Erythroblast (primary cell): ENCODE data around the gene LIN52.

ENCODE experiments used
- DNase-seq, 2 experiments: peaks; one replicate each; lab custom pipeline; 2025; lab: John Stamatoyannopoulos, UW
- GATA1 ChIP-seq: IDR thresholded peaks from 2 replicates; pipeline ENCODE4 v1.6.1; 2011; ENCODE audit warnings: low read depth, mild to moderate bottlenecking, control low read depth, low read length, moderate library complexity
- POLR2A ChIP-seq: IDR thresholded peaks from 2 replicates; pipeline ENCODE4 v1.6.1; 2011; ENCODE audit warnings: mild to moderate bottlenecking, low read length

The LIN52 gene

DNA sequence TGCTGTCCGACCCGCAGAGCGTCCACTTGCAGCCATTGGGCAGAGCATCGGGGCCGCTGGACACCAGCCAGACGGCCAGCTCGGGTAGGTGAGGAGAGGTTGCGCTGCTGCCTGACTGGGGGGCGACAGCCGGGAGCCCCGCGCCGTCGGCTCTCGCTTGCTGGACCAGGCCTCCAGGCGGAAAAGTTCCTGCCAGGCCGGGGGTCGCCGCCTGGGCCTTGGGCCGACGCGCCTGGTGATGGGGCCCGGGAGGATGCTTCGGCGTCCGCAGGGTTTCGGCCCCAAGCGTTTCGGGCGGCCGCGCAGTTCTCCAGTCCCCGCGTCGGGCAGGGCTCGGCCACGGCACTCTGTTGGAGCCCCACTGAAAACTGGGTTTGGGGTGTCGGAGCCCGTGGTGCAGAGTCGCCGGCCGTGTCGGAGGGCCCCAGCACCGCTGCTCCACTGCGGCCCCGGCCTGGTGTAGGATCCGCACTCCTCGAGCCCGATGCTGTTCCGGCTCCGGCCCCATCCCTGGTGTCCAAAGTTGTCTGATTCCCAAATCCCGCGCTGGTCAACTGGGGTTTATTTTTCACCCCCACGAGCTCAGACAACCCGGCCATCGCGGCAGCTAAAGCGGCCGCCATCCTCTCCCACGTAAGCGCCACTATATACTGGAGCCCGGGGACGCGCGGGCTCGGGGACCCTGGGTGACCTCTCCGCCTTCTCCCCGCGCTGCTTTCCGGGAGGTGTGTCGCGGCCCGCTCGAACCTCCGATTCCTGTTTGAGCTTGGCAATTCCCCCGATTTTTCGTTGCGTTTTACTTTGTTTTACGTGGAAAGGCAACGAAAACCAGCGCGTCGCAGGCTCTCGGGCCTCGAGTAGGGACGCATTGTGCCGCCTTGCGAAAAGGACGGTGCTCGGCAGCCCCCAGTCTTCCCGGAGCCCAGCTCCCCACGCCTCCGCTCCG lies 155.4 kb downstream of the LIN52 start:
- no peak for TF ChIP-seq POLR2A
- TF ChIP-seq GATA1: no peak
- DNase-seq: no peak

DNA sequence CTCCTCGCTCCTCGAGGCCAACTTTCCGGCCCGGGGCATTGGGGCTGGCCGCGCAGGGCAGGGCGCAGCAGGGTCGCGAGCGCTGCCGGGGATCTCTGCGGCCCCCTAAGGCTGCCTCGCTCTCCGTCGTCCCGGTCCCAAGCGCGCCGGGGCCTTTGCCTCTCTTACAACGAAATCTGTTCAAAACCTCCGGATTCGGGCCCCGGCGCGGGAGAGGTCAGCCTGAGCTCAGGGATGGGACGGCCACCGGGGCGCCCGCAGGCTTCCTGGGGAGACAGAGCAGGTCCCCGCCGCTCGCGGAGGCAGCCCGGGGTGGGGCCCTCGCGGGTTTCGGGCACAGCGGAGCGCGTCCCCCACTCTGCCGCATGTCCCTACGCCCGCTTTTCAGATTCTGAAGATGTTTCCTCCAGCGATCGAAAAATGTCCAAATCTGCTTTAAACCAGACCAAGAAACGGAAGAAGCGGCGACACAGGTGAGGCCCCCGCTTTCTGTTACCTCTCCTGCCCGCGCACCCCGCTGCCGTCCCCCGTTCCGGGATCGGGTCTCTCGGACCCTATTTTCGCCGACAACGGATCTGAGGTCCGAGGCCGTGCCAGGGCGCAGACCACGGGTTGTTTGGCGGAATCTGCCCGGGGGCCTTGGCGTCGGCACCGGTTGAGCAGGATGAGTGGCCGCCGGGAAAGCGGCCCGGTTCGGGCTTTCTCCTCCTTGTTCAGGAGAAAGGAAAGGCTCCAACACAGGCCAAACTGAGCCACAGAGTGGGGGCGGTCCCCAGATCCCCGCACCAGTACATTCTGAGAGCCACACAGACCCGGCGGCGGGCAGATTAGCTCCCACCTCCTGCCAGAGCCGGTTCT lies 156.3 kb downstream of the LIN52 start:
- TF ChIP-seq GATA1 (no peak), POLR2A (no peak)
- no peak for DNase-seq

DNA sequence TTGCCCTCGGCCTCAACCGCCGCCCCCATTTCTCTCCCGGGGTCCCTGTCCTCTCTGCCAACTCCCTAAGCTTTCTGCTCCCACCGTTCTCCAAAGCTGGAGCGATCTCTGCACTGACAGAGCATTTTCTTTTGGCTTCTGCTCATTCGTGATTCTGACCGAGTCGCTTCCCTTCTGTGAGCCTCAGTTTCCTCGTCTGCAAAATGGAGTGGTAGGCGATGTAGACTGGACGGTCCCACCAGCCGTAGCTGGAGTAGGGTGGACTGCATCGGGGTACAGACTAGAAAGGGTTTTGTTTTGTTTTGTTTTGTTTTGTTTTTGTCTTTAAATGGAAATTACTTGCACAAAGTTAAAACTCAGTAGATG lies 156.9 kb downstream of the LIN52 start:
- TF ChIP-seq GATA1 (no peak), POLR2A (no peak)
- DNase-seq: no peak

DNA sequence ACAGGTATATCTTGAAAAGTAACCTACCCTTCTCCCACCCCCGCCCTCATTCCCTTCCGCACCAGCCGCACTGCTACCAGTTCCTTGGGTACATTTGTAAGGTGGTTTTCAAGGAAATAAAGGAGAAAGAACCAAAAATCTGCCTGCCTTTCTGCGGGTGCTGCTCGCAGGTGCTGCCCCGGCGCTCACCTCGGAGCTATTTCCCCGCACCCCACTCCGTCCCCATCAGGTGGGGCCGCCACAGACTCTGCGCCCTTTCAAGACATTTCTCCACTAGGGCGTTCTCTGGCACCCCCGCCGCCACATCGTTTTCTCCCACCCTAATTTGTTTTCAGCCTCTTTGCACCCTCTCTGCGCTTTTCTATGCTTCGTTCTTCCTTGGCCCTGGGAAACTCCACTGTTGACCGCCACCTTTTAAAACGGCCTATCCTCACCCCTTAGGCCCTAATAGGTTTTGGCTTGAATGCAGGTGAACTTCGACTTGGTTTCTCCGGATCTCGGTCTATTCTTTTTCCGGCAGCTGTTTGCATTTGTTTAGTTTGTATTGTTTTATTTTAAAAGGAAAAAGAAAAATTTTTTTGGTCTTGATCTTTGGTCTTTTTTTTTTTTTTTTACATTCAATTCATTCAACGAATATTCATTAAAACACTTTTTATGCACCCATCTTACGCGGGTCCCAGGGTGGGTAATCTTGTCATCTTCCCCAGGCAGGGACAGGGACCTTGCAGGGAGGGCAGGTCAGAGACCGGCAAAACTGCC lies 157.4 kb downstream of the LIN52 start:
- TF ChIP-seq GATA1 (no peak), POLR2A (no peak)
- DNase-seq: no peak

DNA sequence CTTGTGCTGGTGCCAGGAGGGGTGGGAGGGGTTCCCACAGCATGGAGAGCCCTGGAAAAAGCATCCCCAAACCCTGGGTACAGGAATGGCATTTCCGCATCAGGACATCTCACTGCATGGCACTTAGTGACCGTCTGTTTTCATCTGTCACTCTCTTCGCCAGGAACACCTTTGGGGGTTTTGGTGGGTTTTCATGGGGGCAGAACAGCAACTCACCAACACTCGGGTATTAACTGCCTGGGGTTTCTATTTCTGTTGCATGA lies 158.0 kb downstream of the LIN52 start:
- TF ChIP-seq POLR2A (no peak), GATA1 (no peak)
- no peak for DNase-seq

DNA sequence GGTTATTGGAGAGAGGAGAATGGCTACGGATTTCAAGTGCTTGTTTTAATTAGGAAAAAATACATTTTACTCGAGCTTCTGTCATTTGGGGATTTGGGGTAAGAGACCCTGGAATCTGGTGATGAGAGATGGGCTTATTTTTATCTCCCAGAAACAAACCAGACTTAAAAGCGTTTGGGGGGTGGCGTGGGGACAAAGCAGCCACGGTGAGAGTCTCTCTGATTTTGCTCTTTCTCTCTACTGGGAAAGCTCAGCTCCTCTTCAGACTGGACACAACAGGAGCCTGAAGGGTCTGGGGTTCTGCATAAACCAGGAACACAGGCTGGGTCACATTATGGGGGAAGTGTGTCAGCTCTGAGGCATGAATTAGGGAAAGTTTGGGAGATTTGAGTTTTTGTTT lies 158.3 kb downstream of the LIN52 start:
- TF ChIP-seq POLR2A (no peak), GATA1 (no peak)
- no peak for DNase-seq

GRCh38 chr14:74244115-74244514 lies 159.4 kb downstream of the LIN52 start:
- no peak for DNase-seq
- TF ChIP-seq POLR2A (no peak), GATA1 (no peak)

DNA sequence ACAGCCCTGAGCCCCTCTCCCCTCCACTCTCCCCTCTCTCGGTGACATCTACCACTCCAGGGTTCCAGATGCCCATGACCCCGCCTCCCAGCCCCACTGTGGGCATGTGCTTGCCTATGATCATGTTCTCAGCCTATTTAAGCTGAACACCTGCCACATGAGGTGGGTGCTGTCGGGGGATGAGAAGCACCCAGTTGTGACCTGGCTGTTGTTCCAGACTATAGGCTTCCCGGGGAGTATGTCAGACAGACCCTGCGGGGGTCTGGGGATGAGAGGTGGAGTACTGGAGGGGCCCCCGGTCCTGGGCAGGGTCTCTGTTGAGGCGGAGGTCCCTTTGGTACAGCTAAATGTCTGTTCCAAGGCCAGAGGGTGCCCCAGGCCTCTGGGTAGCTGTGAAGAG lies 160.5 kb downstream of the LIN52 start:
- TF ChIP-seq POLR2A (no peak), GATA1 (no peak)
- no peak for DNase-seq

DNA sequence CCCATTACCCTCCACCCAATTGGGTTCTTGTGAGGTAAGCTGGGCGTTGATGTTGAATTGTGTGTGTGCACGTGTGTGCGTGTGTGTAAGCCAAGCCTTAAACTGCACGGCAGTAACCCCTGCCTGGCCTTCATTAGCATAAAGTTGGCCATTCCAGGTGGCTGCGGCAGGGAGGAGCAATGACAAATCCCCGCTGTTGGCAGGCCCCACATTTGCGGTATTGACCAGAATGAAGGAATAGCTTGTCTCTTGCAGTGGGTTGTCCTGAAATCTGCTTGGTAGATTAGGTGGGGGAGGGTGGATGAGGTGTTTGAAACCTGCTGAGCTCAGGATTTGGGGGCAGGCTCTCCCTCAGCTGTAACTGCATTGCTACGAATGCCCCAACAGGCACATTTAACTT lies 161.8 kb downstream of the LIN52 start:
- no peak for DNase-seq
- no peak for TF ChIP-seq POLR2A
- no peak for TF ChIP-seq GATA1

- no peak for TF ChIP-seq GATA1
- no peak for TF ChIP-seq POLR2A
- DNase-seq: no peak
Observed at GRCh38 chr14:74248017-74248416, 163.3 kb downstream of the LIN52 start.

DNA sequence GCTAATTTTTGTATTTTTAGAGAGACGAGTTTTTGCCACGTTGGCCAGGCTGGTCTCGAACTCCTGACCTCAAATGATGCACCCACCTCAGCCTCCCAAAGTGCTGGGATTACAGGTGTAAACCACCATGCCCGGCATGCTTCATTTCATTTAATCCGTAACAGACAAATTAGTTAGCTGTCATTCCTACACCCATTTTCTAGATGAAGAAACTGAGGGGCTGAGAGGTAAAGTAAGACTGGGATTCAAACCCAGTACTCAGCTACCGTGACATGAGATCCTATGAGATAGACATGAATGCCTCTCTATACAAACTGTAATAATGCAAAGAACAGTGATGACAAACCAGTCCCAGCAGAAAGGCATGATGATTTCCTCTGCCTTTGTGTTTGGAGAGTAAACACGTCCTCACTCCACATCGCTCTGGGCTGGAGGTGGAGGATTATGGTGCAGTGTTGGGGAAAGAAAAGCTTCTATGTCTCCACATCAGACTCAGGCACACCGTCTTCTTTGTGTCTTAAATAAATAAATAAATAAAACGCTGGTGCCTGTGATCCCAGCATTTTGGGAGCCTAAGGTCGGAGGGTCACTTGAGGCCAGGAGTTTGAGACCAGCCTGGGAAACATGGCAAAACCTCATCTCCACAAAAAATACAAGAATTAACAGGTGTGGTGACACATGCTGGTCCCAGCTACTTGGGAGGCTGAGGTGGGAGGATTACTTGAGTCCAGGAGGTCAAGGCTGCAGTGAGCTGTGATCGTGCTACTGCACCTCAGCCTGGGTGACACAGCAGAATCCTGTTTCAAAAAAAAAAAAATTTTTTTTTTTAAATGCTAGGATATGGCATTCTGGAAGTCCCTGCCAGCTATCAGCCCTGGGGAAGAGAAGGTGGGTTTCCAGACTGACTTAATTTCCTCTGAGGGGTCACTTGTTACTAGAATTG lies 164.9 kb downstream of the LIN52 start:
- no peak for DNase-seq
- TF ChIP-seq POLR2A: no peak
- TF ChIP-seq GATA1: no peak
